ENCODE results near the gene GALNT10. TPM values are rescaled to one million over a fixed set of nuclear protein-coding genes. Genes with fewer than 3 reads are reported as not detected.

The GALNT10 gene
- polyA plus RNA-seq, 3 donors, result 6.2 to 14.5 (median 8.1) TPM

- 94 to 100% (median 98%) methylated on average over 4 of the region's 4 CpGs for WGBS, 3 donors
- H3K27ac ChIP-seq (ENCODE audit: low read depth, low read length), result no peak overlapping the region
Measured at GRCh38 chr5:154374264-154374663, 183.7 kb downstream of the GALNT10 start.

DNA sequence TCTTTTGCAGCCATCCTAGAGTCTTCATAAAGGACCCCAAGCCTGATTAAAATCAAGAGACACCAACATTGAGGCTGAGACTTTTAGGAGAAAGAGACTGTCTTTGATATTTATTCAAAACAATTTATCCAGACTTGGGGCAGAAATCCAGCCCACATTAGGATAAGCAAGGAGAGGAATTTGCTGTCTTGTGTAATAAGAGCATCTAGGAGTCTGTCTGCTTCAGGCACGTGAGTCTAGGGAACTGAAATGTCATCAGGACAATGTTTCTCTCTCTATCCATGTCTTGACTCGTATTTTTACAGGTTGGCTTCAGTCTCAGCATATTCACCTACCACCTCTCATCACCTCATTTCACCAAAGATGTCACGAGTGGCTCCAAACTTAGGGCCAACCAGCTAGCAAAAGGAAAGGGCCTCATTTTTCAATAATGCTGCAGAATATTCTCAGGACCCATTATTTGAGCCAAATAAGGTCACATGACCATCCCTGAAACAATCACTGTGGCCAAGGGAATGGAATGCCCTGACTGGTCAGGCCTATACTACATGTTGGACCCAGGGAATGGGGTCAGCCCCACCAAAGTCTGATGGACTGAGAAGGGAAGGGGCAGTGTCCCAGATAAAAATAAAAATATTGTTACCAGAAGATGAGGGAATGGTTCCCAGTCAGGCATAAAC, 184.9 kb downstream of the GALNT10 start:
- WGBS, 3 donors, result 81 to 92% (median 85%) methylated on average over 3 of the region's 3 CpGs
- H3K27ac ChIP-seq (ENCODE audit: low read depth, low read length), result no peak overlapping the region

DNA sequence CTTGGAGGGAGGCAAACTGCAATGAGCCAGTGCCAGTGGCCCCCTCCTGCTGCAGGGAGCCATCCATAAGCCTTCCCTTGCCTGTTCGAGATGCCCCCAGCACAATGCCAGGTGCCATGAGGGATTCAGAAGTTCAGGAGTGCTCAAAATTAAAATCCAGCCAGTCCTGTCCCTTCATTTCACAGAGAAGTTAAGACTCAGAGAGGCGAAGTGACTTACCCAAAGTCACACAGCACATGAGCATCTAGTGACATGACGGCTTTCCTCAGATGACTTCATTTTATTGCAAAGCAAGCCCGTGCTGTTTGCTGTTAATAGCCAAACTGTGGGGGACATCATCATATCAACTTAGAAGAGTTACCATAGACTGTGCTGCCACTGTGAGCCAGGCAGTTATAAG, 185.9 kb downstream of the GALNT10 start:
- 73 to 93% (median 83%) methylated on average over 4 of the region's 4 CpGs for WGBS, 3 donors

GRCh38 chr5:154377754-154378533, 187.4 kb downstream of the GALNT10 start:
- no peak overlapping the region for H3K27ac ChIP-seq (ENCODE audit: low read depth, low read length)
- WGBS, 3 donors, result 82 to 94% (median 93%) methylated on average over 4 of the region's 4 CpGs

More for the DNA sequence above, 185.9 kb downstream of the GALNT10 start:
- H3K27ac ChIP-seq (ENCODE audit: low read depth, low read length), result no peak overlapping the region

- 83 to 93% (median 91%) methylated on average over 12 of the region's 12 CpGs for WGBS, 3 donors
- no peak overlapping the region for H3K27ac ChIP-seq (ENCODE audit: low read depth, low read length)
Measured at GRCh38 chr5:154380263-154380662, 189.7 kb downstream of the GALNT10 start.

- 63 to 69% (median 67%) methylated on average over 9 of the region's 9 CpGs for WGBS, 3 donors
- no peak overlapping the region for H3K27ac ChIP-seq (ENCODE audit: low read depth, low read length)
Measured at GRCh38 chr5:154384480-154385235, 194.1 kb downstream of the GALNT10 start.

DNA sequence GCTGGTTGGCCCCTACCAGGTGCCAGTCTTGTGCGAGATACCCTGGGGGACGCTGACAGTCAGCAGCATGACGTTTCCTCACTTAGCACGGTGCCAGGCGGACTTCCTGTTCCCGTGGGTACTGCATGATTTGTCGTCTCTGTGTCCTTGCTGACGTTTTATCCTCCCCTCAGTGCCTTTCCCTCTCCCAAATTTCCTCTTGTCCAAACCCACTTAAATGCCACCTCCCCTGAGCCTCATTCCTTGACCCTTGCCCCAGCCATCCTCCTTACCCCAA, 194.6 kb downstream of the GALNT10 start:
- no peak overlapping the region for H3K27ac ChIP-seq (ENCODE audit: low read depth, low read length)
- 34 to 41% (median 36%) methylated on average over 8 of the region's 8 CpGs for WGBS, 3 donors

DNA sequence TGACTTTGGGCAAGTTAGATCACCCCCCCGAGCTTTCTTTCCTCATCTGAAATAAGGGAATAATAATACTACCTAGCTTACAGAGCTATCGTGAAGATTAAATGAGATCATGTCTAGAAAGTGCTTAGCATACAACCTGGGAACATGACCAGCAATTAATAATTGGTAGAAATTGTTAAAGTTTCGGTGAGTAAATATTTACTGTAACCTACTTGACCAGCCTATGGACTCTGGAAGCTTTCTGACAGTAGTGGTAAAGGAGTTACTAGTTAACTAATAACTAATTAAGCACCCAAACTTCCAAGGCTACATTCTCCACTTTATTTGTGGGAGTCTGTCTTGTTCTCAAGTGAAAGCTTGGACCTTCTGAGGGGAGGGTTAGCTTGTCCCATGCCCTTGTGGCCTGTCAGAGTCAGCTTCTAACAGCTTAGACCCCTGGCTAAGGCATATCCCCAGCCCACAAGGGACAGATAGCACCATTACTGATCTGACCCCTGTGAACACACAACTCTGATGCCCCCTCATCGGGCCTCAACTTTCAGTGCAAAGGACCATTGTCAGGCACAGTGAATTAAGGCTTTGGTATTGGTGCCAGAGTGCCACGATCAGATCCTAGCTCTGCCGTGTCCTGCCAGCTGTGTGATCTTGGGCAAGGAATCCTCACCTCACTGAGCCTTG, 196.6 kb downstream of the GALNT10 start:
- 52 to 97% (median 88%) methylated on average over 6 of the region's 6 CpGs for WGBS, 3 donors
- H3K27ac ChIP-seq (ENCODE audit: low read depth, low read length), result no peak overlapping the region

GRCh38 chr5:154388842-154389241, 198.3 kb downstream of the GALNT10 start:
- no peak overlapping the region for H3K27ac ChIP-seq (ENCODE audit: low read depth, low read length)
- WGBS, 3 donors, result 91 to 100% (median 95%) methylated on average over 2 of the region's 2 CpGs

DNA sequence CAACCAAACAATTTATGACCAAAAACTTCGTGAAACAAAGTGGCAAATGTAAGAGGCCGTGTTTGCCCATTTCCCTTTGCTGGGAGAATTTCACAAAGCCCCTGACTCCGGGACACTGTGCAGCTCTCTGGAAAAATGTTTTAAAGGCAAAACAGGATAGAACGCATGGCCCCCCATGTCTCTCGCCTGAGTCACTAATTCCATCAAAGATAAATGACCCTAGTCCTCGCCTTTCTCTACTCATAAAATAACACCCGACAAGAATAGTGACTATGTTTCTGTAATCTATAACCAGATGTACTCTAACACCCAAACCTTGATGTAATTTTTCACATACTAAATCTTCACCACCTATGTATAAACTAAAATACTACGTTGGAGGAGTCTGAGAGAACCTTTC, 199.6 kb downstream of the GALNT10 start:
- WGBS, 3 donors, result 78 to 91% (median 87%) methylated on average over 8 of the region's 8 CpGs
- no peak overlapping the region for H3K27ac ChIP-seq (ENCODE audit: low read depth, low read length)

- 90 to 91% (median 91%) methylated on average over 7 of the region's 7 CpGs for WGBS, 3 donors
- H3K27ac ChIP-seq (ENCODE audit: low read depth, low read length), result no peak overlapping the region
Measured at GRCh38 chr5:154390746-154391359, 200.3 kb downstream of the GALNT10 start.

GRCh38 chr5:154391788-154392187, 201.3 kb downstream of the GALNT10 start:
- no peak overlapping the region for H3K27ac ChIP-seq (ENCODE audit: low read depth, low read length)
- 98 to 100% (median 100%) methylated on average over 2 of the region's 2 CpGs for WGBS, 3 donors

- no peak overlapping the region for H3K27ac ChIP-seq (ENCODE audit: low read depth, low read length)
- 90 to 96% (median 96%) methylated on average over 3 of the region's 3 CpGs for WGBS, 3 donors
Measured at GRCh38 chr5:154393850-154394249, 203.3 kb downstream of the GALNT10 start.

GRCh38 chr5:154394307-154394706, 203.8 kb downstream of the GALNT10 start:
- WGBS, 3 donors, result 77 to 80% (median 80%) methylated on average over 5 of the region's 5 CpGs
- no peak overlapping the region for H3K27ac ChIP-seq (ENCODE audit: low read depth, low read length)

- WGBS, 3 donors, result 72 to 77% (median 74%) methylated on average over 14 of the region's 14 CpGs
- no peak overlapping the region for H3K27ac ChIP-seq (ENCODE audit: low read depth, low read length)
Measured at GRCh38 chr5:154395407-154396106, 205.0 kb downstream of the GALNT10 start.

- no peak overlapping the region for H3K27ac ChIP-seq (ENCODE audit: low read depth, low read length)
- WGBS, 3 donors, result 82 to 92% (median 85%) methylated on average over 3 of the region's 3 CpGs
Measured at GRCh38 chr5:154396128-154396527, 205.6 kb downstream of the GALNT10 start.

DNA sequence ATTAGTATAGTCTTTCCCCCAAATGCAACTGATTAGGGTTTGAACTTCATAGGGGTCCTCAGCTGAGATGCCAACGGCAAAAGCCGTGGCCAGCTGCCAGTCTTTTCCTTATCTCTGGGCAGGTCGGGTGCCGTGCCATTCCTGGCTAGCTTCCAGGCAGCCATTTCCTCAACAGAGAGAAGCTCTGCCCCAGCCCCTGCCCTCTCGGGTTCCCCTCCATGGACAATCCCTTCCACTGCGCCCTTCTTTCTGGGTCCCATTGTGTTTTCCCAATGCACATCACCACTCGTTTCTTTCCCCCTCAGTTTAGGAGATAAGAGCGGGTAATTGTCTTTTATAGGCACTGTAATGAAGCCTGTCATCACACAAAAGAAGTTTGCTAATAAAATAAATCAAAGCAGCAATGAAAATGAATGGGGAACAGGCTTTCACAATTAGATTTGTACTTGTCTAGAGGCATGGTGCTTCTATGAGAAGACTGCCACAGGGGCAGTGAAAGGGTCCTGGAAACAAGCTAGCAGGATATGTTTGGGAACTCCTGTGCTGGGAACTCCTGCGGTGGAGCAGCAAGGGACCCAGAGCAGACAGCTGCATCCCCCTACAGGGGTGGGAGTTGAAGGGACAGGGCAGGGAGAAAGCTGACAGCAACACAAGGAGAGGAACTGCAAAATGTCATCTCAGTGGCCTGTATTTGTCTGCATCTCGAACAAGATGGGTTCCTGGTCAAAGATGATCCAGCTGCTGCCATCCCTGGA, 207.3 kb downstream of the GALNT10 start:
- 38 to 59% (median 58%) methylated on average over 10 of the region's 10 CpGs for WGBS, 3 donors
- H3K27ac ChIP-seq (ENCODE audit: low read depth, low read length), result no peak overlapping the region
